HG02973 (cell line): ENCODE results near the gene PRDX3.
"Not testable (repeated sequence)": the region's sequence is repeated elsewhere in the genome, so short reads cannot be mapped to it uniquely, and the experiment has no call there.

ENCODE experiments used
- ATAC-seq: cut with Tn5 transposase; IDR thresholded peaks from one replicate; pipeline ENCODE4 v1.9.1; 2021; ENCODE audit warnings: moderate library complexity; ENCODE audit not compliant: unreplicated experiment

PRDX3 gene

GRCh38 chr10:119165171-119166117 is 13.2 kb downstream of the PRDX3 start, which contains the start of gene SFXN4:
Gene SFXN4, minus strand, starts transcription at chr10:119165714. Its CDS starts 67 bp downstream, at chr10:119165647.
- peak; percentile 90 for ATAC-seq

DNA sequence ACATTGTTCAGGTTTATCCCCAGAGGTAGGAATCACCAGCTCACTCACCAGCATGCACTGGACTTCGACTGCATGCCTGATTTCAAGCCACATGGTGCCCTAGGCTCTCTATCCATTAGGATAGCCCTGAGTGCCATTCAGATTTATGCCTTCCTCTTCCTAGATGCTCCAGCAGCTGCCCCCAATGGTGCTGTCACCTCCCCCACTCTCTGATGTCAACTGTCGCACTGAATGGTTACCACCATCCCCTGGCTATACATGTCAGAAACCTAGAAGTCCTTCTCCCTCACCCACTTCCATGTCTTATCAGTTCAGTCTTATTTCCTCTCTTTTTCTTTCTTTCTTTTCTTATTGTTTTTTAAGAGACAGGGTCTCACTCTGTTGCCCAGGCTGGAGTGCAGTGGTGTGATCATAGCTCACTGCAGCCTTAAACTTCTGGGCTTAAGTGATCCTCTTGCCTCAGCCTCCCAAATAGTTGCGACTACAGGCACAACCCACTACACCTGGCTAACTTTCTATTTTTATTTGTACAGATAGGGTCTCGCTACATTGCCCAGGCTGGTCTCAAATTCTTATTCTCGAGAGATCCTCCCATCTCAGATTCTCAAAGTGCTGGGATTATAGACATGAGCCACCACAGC is 16.0 kb downstream of the PRDX3 start:
- ATAC-seq, result no peak

DNA sequence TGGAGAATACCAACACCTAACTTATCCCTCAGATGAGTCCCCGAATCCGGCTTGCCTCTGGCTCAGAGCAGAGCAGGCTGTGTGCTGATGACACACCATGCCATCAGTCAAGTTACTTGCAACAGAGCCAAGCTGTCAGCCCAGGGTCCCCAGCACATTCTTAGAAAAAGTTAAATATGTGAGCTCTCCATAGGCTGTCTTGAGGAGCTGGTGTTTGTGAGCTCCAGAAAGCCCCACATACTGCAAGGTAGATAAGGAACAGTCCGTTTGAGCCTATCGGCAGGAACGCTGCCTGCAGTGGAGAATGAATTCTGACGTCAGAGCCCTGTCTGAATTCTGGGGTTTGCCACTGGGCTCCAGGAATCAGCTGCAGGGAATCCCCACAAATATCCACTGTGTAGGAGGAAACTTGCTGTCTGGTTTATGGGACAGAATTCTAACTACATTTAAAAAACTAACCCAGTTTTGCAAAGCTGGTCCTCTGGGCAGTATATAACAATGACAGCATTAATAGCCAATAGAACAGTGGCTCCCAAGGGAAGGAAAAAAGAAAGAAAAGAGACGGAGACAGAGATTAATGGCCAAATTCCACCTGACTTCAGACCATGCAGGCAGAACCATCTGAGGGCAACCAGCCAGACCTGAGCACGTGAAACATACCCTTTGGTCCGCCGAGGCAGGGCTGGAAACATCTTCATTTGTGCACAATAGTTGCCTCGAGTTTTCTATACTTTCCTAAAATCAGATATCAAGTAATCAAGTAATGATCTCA is 16.7 kb downstream of the PRDX3 start:
- no peak for ATAC-seq

DNA sequence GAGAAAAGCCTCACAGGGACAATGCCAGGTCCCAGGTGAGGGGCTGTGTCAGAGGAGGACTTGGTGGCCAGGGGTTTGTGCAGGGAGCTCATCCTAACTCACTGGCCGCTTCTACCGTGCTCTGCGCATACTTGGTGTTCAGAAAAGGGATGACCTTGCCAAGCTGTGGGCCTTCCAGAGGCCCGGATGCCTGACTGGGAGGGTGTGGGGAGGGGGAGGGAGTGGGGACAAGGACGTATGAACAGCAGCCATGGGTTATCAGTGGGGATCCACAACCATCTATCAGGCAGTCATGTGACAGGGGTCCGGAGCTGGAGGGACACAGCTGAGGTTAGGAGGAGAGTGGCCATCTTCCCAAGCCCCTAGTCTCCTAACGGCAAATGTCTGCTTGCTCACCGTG is 19.3 kb downstream of the PRDX3 start:
- ATAC-seq, result no peak

- ATAC-seq, result no peak
Observed at GRCh38 chr10:119153661-119154060, 25.0 kb downstream of the PRDX3 start.

DNA sequence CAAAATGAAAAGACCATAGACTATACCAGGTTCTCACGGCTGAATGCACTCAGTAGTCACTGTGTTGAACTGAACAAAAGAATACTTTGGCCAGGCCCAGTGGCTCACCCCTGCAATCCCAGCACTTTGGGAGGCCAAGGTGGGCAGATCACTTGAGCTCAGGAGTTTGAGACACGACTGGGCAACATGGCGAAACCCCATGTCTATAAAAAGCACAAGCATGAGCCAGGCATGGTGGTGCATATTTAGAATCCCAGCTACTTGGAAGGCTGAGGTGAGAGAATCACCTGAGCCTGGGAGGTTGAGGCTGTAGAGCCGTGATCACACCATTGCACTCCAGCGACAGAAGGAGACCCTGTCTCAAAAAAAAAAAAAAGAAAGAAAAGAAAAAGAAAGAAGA is 25.6 kb downstream of the PRDX3 start:
- ATAC-seq, result no peak

- ATAC-seq, result not testable (repeated sequence)
Observed at GRCh38 chr10:119151601-119152000, 27.0 kb downstream of the PRDX3 start.

DNA sequence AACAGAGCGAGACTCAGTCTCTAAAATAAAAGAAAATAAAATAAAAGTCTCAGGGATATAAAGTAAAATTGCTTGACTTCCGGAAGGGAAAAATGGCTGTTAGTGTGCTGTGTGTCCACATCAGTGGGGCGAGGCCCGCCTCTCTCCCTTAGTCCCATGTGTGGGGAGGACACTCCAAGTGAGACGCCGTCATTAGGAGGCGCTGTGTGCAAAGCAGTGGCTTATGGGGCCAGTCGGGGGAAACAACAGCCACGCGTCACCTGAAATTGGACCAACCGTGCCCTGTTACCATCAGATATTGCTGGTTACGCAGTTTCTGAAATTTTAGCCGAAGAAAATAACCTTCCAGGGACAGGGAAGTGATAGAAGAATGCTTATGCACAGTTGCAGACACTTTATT is 28.9 kb downstream of the PRDX3 start:
- no peak for ATAC-seq

- ATAC-seq, result no peak
Observed at GRCh38 chr10:119149157-119149556, 29.5 kb downstream of the PRDX3 start.

- ATAC-seq, result no peak
Observed at GRCh38 chr10:119143657-119144056, 35.0 kb downstream of the PRDX3 start.

DNA sequence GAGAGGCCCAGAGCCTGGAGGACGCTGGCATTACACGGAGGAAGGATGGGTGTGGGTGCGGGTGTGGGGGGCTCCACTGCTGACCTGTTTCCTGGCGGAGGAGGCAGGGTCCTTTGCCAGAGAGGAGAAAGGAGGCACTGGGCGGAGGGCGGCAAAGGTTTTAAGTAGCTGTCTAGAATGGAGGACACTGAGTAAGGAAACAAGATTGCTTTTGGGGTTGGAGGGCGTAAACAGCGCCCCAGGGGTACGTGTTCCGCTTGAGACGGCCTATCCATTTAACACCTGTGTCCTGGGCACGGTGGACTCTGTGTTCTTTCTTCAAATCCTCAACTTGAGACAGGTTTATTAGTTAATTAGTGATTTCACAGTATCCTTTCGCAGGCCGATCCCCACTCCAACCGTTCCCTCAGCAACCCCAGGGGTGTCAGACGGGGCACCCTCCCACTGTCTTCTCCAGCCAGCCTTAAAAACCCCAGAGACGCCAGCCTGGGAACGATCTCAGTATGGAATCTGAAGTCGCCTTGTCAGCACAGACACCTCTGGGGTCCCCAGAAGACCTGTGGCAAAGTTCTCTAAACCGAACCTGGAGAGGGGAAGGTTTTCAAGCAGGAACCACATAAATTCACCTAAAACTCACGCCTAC is 37.9 kb downstream of the PRDX3 start:
- no peak for ATAC-seq

- no peak for ATAC-seq
Observed at GRCh38 chr10:119139464-119140067, 39.0 kb downstream of the PRDX3 start.

GRCh38 chr10:119138346-119139306 is 40.0 kb downstream of the PRDX3 start:
- no peak for ATAC-seq

GRCh38 chr10:119137878-119138277 is 40.7 kb downstream of the PRDX3 start:
- not testable (repeated sequence) for ATAC-seq

- ATAC-seq, result no peak
Observed at GRCh38 chr10:119136084-119136483, 42.5 kb downstream of the PRDX3 start.

DNA sequence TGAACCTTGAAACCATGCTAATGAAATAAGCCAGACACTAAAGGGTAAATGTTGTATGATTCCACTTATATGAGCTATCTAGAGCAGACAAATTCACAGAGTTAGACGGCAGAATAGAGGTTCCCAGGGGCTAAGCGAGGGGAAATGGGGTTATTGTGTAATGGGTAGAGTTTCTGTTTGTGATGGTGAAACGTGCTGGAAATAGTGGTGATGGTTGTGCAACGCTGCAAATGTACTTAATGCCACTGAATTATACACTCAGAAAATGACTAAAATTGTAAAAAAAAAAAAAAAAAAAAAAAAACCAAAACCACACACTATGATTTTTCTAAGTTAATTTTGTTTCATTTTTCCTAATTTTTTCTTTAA is 43.1 kb downstream of the PRDX3 start:
- ATAC-seq, result no peak

- no peak for ATAC-seq
Observed at GRCh38 chr10:119133949-119134348, 44.7 kb downstream of the PRDX3 start.

DNA sequence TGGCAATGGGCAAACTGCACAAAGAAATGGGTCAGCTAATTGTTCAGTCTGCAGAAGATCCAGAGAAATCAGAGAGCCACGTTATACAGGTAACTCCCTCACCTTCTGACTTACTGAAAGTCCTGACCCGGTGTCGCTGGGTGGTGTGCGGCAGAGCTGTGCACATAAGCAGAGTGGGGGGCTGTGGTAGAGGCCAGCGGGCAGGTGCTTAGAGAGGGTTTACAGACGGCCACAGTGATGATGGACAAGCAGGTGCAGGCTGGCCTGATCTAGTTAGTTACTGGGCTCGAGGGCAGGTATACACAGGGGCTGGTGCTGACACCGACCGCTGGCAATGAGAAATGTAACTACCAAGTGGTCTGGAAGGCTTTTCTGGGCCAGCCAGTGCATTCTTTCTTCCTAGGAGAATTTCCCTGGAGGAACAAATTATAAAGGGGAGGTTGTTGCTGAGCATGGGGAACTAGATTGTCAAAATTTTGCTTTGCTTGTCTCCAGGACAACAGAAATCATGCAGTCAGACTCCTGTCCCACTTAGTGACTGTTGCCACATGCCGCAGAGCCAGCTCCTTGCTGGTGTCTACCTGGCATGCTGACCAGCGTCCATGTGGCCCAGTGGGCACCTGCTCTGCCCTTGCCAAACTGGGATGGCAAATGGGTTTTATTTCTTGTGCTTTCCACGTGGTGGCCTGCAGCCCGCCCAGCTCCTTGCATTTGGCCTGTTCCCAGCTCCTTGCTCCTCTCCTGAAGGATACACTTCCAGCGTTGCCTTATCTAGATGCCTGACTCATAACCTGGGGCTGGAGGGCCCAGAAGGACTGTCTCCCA is 45.9 kb downstream of the PRDX3 start:
- no peak for ATAC-seq
